ENCODE data around the gene ETV5. TPM values are rescaled to one million over a fixed set of nuclear protein-coding genes. Genes with fewer than 3 reads are reported as not detected.

Gene ETV5
- total and polyA plus RNA-seq, 7 experiments from 2014 or later = 0.56 to 2.3 (median 0.97) TPM; not detected in 3

GRCh38 chr3:186013312-186013711, 95.6 kb downstream of the ETV5 start:
- H3K4me3 Mint-ChIP-seq = no peak overlapping the region
- no peaks in the 10 kb centered on the region for H3K4me1 Mint-ChIP-seq
- peaks cover 10 to 32% (median 19%) of the 10 kb centered on the region in 5 donors for H3K27me3 Mint-ChIP-seq
- H3K27ac Mint-ChIP-seq = no peak overlapping the region
- Histone ChIP-seq H3K36me3 (ENCODE audit: control insufficient read depth in 2 of 3, insufficient read depth in 3 of 3, low read length in 3 of 3) (no peaks in the 10 kb centered on the region), H3K27ac (ENCODE audit: low read depth, low read length) (no peak overlapping the region), H3K4me1 (ENCODE audit: control insufficient read depth in 2 of 2, insufficient read depth in 2 of 2, low read length in 2 of 2) (no peaks in the 10 kb centered on the region), H3K27me3 (ENCODE audit: control insufficient read depth in 2 of 2, insufficient read depth in 2 of 2, low read length in 2 of 2) (no peaks in the 10 kb centered on the region), H3K9me3 (ENCODE audit: control insufficient read depth in 2 of 3, low read length in 3 of 3) (no peaks in the 10 kb centered on the region), H3K4me3 (ENCODE audit: low read length) (no peak overlapping the region)
- CTCF ChIA-PET = interaction anchor here (0.5 kb wide), 1 partner anchor 1561 kb away, joined by 4 read pairs; no protein-coding TSS in a partner anchor
- DNase-seq = no peak
- POLR2A ChIA-PET = no interaction called here
- ATAC-seq = no peak
- peaks cover 0 to 13% (median 0%) of the 10 kb centered on the region in 11 donors for H3K9me3 Mint-ChIP-seq
- no peaks in the 10 kb centered on the region for H3K36me3 Mint-ChIP-seq
- intact Hi-C loops (cut with micrococcal nuclease) = no loop called here

- Histone ChIP-seq H3K9me3 (ENCODE audit: control insufficient read depth in 2 of 3, low read length in 3 of 3) (no peaks in the 10 kb centered on the region), H3K27ac (ENCODE audit: low read depth, low read length) (no peak overlapping the region), H3K36me3 (ENCODE audit: control insufficient read depth in 2 of 3, insufficient read depth in 3 of 3, low read length in 3 of 3) (no peaks in the 10 kb centered on the region), H3K4me1 (ENCODE audit: control insufficient read depth in 2 of 2, insufficient read depth in 2 of 2, low read length in 2 of 2) (no peaks in the 10 kb centered on the region), H3K27me3 (ENCODE audit: control insufficient read depth in 2 of 2, insufficient read depth in 2 of 2, low read length in 2 of 2) (no peaks in the 10 kb centered on the region), H3K4me3 (ENCODE audit: low read length) (no peak overlapping the region)
- Mint-ChIP-seq H3K4me3 (no peak overlapping the region), H3K9me3 (peaks cover 0 to 7% (median 0%) of the 10 kb centered on the region in 11 donors), H3K27me3 (peaks cover 7 to 29% (median 26%) of the 10 kb centered on the region in 5 donors), H3K4me1 (no peaks in the 10 kb centered on the region), H3K36me3 (no peaks in the 10 kb centered on the region), H3K27ac (no peak overlapping the region)
- ChIA-PET POLR2A (no interaction called here), CTCF (interaction anchor here (0.6 kb wide), 1 partner anchor 1243 kb away, joined by 4 read pairs; no protein-coding TSS in a partner anchor)
- ATAC-seq (no peak), DNase-seq (no peak)
- intact Hi-C loops (cut with micrococcal nuclease) = no loop called here
Measured at GRCh38 chr3:186012137-186012536, 96.8 kb downstream of the ETV5 start.

GRCh38 chr3:186004671-186005070, 104.2 kb downstream of the ETV5 start:
- Mint-ChIP-seq H3K4me1 (no peaks in the 10 kb centered on the region), H3K4me3 (no peak overlapping the region), H3K36me3 (no peaks in the 10 kb centered on the region), H3K27ac (no peak overlapping the region), H3K27me3 (peaks cover 17 to 31% (median 21%) of the 10 kb centered on the region in 5 donors), H3K9me3 (peaks cover 0 to 6% (median 2%) of the 10 kb centered on the region in 11 donors)
- POLR2A ChIA-PET = no interaction called here
- CTCF ChIA-PET = no interaction called here
- Histone ChIP-seq H3K9me3 (ENCODE audit: control insufficient read depth in 2 of 3, low read length in 3 of 3) (no peaks in the 10 kb centered on the region), H3K4me3 (ENCODE audit: low read length) (no peak overlapping the region), H3K36me3 (ENCODE audit: control insufficient read depth in 2 of 3, insufficient read depth in 3 of 3, low read length in 3 of 3) (no peaks in the 10 kb centered on the region), H3K27me3 (ENCODE audit: control insufficient read depth in 2 of 2, insufficient read depth in 2 of 2, low read length in 2 of 2) (no peaks in the 10 kb centered on the region), H3K27ac (ENCODE audit: low read depth, low read length) (no peak overlapping the region), H3K4me1 (ENCODE audit: control insufficient read depth in 2 of 2, insufficient read depth in 2 of 2, low read length in 2 of 2) (no peaks in the 10 kb centered on the region)
- DNase-seq (no peak), ATAC-seq (no peak)
- intact Hi-C loops (cut with micrococcal nuclease) = no loop called here

GRCh38 chr3:186004209-186004608, 104.7 kb downstream of the ETV5 start:
- no peak overlapping the region for H3K27ac Mint-ChIP-seq
- intact Hi-C loops (cut with micrococcal nuclease) = no loop called here
- ChIA-PET CTCF (no interaction called here), POLR2A (no interaction called here)
- H3K36me3 Mint-ChIP-seq = no peaks in the 10 kb centered on the region
- Histone ChIP-seq H3K9me3 (ENCODE audit: control insufficient read depth in 2 of 3, low read length in 3 of 3) (no peaks in the 10 kb centered on the region), H3K27me3 (ENCODE audit: control insufficient read depth in 2 of 2, insufficient read depth in 2 of 2, low read length in 2 of 2) (no peaks in the 10 kb centered on the region), H3K36me3 (ENCODE audit: control insufficient read depth in 2 of 3, insufficient read depth in 3 of 3, low read length in 3 of 3) (no peaks in the 10 kb centered on the region), H3K4me3 (ENCODE audit: low read length) (no peak overlapping the region), H3K4me1 (ENCODE audit: control insufficient read depth in 2 of 2, insufficient read depth in 2 of 2, low read length in 2 of 2) (no peaks in the 10 kb centered on the region), H3K27ac (ENCODE audit: low read depth, low read length) (no peak overlapping the region)
- peaks cover 17 to 31% (median 22%) of the 10 kb centered on the region in 5 donors for H3K27me3 Mint-ChIP-seq
- no peak for ATAC-seq
- no peaks in the 10 kb centered on the region for H3K4me1 Mint-ChIP-seq
- H3K9me3 Mint-ChIP-seq = peaks cover 0 to 6% (median 2%) of the 10 kb centered on the region in 11 donors
- no peak overlapping the region for H3K4me3 Mint-ChIP-seq
- no peak for DNase-seq

- ATAC-seq = no peak
- no peaks in the 10 kb centered on the region for H3K36me3 Mint-ChIP-seq
Measured at GRCh38 chr3:186003610-186004009, 105.3 kb downstream of the ETV5 start.

GRCh38 chr3:186002884-186003472, 105.9 kb downstream of the ETV5 start:
- intact Hi-C loops (cut with micrococcal nuclease) = no loop called here
- Mint-ChIP-seq H3K9me3 (peaks cover 0 to 6% (median 2%) of the 10 kb centered on the region in 11 donors), H3K4me1 (no peaks in the 10 kb centered on the region), H3K27ac (no peak overlapping the region), H3K4me3 (no peak overlapping the region), H3K27me3 (peaks cover 19 to 26% (median 21%) of the 10 kb centered on the region in 5 donors), H3K36me3 (no peaks in the 10 kb centered on the region)
- ChIA-PET POLR2A (no interaction called here), CTCF (no interaction called here)
- DNase-seq (no peak), ATAC-seq (peak; percentile 26)
- Histone ChIP-seq H3K4me1 (ENCODE audit: control insufficient read depth in 2 of 2, insufficient read depth in 2 of 2, low read length in 2 of 2) (no peaks in the 10 kb centered on the region), H3K27me3 (ENCODE audit: control insufficient read depth in 2 of 2, insufficient read depth in 2 of 2, low read length in 2 of 2) (no peaks in the 10 kb centered on the region), H3K36me3 (ENCODE audit: control insufficient read depth in 2 of 3, insufficient read depth in 3 of 3, low read length in 3 of 3) (no peaks in the 10 kb centered on the region), H3K27ac (ENCODE audit: low read depth, low read length) (no peak overlapping the region), H3K4me3 (ENCODE audit: low read length) (no peak overlapping the region), H3K9me3 (ENCODE audit: control insufficient read depth in 2 of 3, low read length in 3 of 3) (no peaks in the 10 kb centered on the region)

More at GRCh38 chr3:186003610-186004009, 105.3 kb downstream of the ETV5 start:
- H3K4me3 Mint-ChIP-seq = no peak overlapping the region
- intact Hi-C loops (cut with micrococcal nuclease) = no loop called here
- no peaks in the 10 kb centered on the region for H3K9me3 ChIP-seq (ENCODE audit: control insufficient read depth in 2 of 3, low read length in 3 of 3)
- no peak overlapping the region for H3K27ac ChIP-seq (ENCODE audit: low read depth, low read length)
- no peaks in the 10 kb centered on the region for H3K4me1 ChIP-seq (ENCODE audit: control insufficient read depth in 2 of 2, insufficient read depth in 2 of 2, low read length in 2 of 2)
- H3K36me3 ChIP-seq (ENCODE audit: control insufficient read depth in 2 of 3, insufficient read depth in 3 of 3, low read length in 3 of 3) = no peaks in the 10 kb centered on the region
- H3K27ac Mint-ChIP-seq = no peak overlapping the region
- ChIA-PET CTCF (no interaction called here), POLR2A (no interaction called here)
- H3K9me3 Mint-ChIP-seq = peaks cover 0 to 6% (median 2%) of the 10 kb centered on the region in 11 donors
- no peaks in the 10 kb centered on the region for H3K4me1 Mint-ChIP-seq
- peaks cover 21 to 31% (median 21%) of the 10 kb centered on the region in 5 donors for H3K27me3 Mint-ChIP-seq
- no peak overlapping the region for H3K4me3 ChIP-seq (ENCODE audit: low read length)
- DNase-seq = no peak
- H3K27me3 ChIP-seq (ENCODE audit: control insufficient read depth in 2 of 2, insufficient read depth in 2 of 2, low read length in 2 of 2) = no peaks in the 10 kb centered on the region

GRCh38 chr3:186001842-186002241, 107.0 kb downstream of the ETV5 start:
- ChIA-PET CTCF (interaction anchor here (0.6 kb wide), 1 partner anchor 17 kb away, joined by 5 read pairs; no protein-coding TSS in a partner anchor), POLR2A (interaction anchor here (0.6 kb wide), 1 partner anchor 20 kb away, joined by 3 read pairs; no protein-coding TSS in a partner anchor)
- H3K27me3 Mint-ChIP-seq = peaks cover 14 to 29% (median 21%) of the 10 kb centered on the region in 5 donors
- Histone ChIP-seq H3K27me3 (ENCODE audit: control insufficient read depth in 2 of 2, insufficient read depth in 2 of 2, low read length in 2 of 2) (no peaks in the 10 kb centered on the region), H3K36me3 (ENCODE audit: control insufficient read depth in 2 of 3, insufficient read depth in 3 of 3, low read length in 3 of 3) (no peaks in the 10 kb centered on the region), H3K27ac (ENCODE audit: low read depth, low read length) (no peak overlapping the region), H3K4me3 (ENCODE audit: low read length) (no peak overlapping the region), H3K9me3 (ENCODE audit: control insufficient read depth in 2 of 3, low read length in 3 of 3) (no peaks in the 10 kb centered on the region), H3K4me1 (ENCODE audit: control insufficient read depth in 2 of 2, insufficient read depth in 2 of 2, low read length in 2 of 2) (no peaks in the 10 kb centered on the region)
- ATAC-seq (no peak), DNase-seq (no peak)
- H3K4me1 Mint-ChIP-seq = no peaks in the 10 kb centered on the region
- H3K9me3 Mint-ChIP-seq = peaks cover 0 to 4% (median under 1%) of the 10 kb centered on the region in 11 donors
- intact Hi-C loops (cut with micrococcal nuclease) = no loop called here
- no peak overlapping the region for H3K27ac Mint-ChIP-seq
- H3K36me3 Mint-ChIP-seq = no peaks in the 10 kb centered on the region
- no peak overlapping the region for H3K4me3 Mint-ChIP-seq
